Suprapubic skin (tissue), 3 donors: ENCODE measurements around the gene ABHD16A.

Experiments used
- POLR2A ChIP-seq, 2 donors: fragments of 450-650 bp; IDR thresholded peaks; one replicate each; pipeline ENCODE4 v1.6.1; 2017; ENCODE audit warnings: antibody characterized with exemption in 2 of 2, mild to moderate bottlenecking in 2 of 2, moderate library complexity in 2 of 2
- TF ChIP-seq, protein P1 (sequence below), 2 donors: fragments of 200-600 bp in 1 of 2; fragments of 450-650 bp in 1 of 2; sonication (generic) in 1 of 2; IDR thresholded peaks; one replicate each; pipeline ENCODE4 v1.5.1; 2016 to 2019; ENCODE audit warnings: antibody characterized with exemption in 2 of 2, mild to moderate bottlenecking in 1 of 2, moderate library complexity in 1 of 2

DNA sequence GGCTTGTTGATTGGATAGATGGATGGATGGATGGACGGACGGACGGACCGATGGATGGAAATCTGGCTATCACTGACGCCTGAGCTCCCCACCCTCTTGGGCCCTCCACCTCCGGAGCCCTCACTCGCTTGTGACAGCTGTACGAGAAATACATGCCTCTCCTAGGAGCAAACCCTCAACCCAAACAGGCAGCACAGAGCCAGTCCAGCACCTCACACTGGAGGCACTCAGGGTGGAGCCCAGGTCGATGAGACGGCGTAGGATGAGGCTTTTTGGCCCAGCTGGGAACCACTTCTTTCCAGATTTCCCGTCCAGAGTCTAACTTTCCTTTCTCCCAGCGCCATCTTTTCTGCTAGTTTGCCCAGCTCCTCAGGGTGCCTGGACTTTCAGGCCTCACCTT is 19.5 kb downstream of the ABHD16A start:
- TF ChIP-seq, protein P1, sequence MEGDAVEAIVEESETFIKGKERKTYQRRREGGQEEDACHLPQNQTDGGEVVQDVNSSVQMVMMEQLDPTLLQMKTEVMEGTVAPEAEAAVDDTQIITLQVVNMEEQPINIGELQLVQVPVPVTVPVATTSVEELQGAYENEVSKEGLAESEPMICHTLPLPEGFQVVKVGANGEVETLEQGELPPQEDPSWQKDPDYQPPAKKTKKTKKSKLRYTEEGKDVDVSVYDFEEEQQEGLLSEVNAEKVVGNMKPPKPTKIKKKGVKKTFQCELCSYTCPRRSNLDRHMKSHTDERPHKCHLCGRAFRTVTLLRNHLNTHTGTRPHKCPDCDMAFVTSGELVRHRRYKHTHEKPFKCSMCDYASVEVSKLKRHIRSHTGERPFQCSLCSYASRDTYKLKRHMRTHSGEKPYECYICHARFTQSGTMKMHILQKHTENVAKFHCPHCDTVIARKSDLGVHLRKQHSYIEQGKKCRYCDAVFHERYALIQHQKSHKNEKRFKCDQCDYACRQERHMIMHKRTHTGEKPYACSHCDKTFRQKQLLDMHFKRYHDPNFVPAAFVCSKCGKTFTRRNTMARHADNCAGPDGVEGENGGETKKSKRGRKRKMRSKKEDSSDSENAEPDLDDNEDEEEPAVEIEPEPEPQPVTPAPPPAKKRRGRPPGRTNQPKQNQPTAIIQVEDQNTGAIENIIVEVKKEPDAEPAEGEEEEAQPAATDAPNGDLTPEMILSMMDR (IDR thresholded peaks at IDR 0.05): no peak
- TF ChIP-seq POLR2A (IDR thresholded peaks at IDR 0.05): no peak
